ENCODE measurements around the gene TSPAN3.

- TF ChIP-seq ZNF384 (IDR thresholded peaks at IDR 0.05) (no peak), NFRKB (IDR thresholded peaks at IDR 0.05) (no peak), FOXM1 (IDR thresholded peaks at IDR 0.05; ENCODE audit: borderline replicate concordance) (no peak), FOXA1 (IDR thresholded peaks at IDR 0.05) (no peak), ELF4 (IDR thresholded peaks at IDR 0.05) (no peak), SP1 (IDR thresholded peaks at IDR 0.05) (no peak), SUZ12 (IDR thresholded peaks at IDR 0.05) (no peak), FOXK2 (IDR thresholded peaks at IDR 0.05) (no peak), BHLHE40 (IDR thresholded peaks at IDR 0.05; ENCODE audit: borderline replicate concordance) (no peak), CTBP1 (IDR thresholded peaks at IDR 0.05; ENCODE audit: borderline replicate concordance) (no peak), HDGF (IDR thresholded peaks at IDR 0.05; ENCODE audit: borderline replicate concordance) (no peak), L3MBTL2 (conservative IDR thresholded peaks at IDR 0.05) (no peak), TARDBP (IDR thresholded peaks at IDR 0.05) (no peak)
- TF ChIP-seq, protein P1, sequence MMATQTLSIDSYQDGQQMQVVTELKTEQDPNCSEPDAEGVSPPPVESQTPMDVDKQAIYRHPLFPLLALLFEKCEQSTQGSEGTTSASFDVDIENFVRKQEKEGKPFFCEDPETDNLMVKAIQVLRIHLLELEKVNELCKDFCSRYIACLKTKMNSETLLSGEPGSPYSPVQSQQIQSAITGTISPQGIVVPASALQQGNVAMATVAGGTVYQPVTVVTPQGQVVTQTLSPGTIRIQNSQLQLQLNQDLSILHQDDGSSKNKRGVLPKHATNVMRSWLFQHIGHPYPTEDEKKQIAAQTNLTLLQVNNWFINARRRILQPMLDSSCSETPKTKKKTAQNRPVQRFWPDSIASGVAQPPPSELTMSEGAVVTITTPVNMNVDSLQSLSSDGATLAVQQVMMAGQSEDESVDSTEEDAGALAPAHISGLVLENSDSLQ (IDR thresholded peaks at IDR 0.05), result no peak
Measured at GRCh38 chr15:77060546-77060945, 10.4 kb downstream of the TSPAN3 start.
